GM12873 (cell line): ENCODE data around the gene SLC4A4.

Source experiments
- CTCF ChIP-seq: IDR thresholded peaks from 2 replicates; pipeline ENCODE4 v1.5.1; 2012; ENCODE audit warnings: low read depth, mild to moderate bottlenecking, moderate library complexity, low read length, control low read depth; ENCODE audit not compliant: insufficient read depth; ENCODE audit errors: missing control alignments

SLC4A4 gene

DNA sequence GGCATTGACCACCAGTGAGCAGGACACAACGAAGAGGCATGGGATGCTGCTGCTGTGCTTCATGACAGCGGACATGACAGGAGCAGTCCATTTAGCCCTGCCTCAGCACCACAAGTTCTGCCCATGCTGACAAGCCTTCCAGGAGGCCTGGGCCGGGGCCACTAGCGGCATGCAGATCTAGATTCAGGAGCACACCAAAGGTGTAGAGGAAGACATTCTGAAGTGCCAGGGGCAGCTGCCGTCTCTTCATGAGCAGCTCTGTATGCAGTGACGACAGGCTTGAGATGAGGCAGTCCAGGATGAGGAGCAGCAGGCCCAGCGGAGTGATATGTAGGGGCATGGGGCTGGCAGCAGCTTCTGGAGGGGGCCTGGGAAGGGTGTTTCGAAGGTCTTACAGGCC, 38.5 kb upstream of the SLC4A4 start:
- TF ChIP-seq CTCF, result no peak

- TF ChIP-seq CTCF, result no peak
These were observed 37.9 kb upstream of the SLC4A4 start for GRCh38 chr4:71300964-71301363.

GRCh38 chr4:71303287-71303686, 35.5 kb upstream of the SLC4A4 start:
- no peak for TF ChIP-seq CTCF

- TF ChIP-seq CTCF, result no peak
These were observed 35.0 kb upstream of the SLC4A4 start for GRCh38 chr4:71303850-71304249.

DNA sequence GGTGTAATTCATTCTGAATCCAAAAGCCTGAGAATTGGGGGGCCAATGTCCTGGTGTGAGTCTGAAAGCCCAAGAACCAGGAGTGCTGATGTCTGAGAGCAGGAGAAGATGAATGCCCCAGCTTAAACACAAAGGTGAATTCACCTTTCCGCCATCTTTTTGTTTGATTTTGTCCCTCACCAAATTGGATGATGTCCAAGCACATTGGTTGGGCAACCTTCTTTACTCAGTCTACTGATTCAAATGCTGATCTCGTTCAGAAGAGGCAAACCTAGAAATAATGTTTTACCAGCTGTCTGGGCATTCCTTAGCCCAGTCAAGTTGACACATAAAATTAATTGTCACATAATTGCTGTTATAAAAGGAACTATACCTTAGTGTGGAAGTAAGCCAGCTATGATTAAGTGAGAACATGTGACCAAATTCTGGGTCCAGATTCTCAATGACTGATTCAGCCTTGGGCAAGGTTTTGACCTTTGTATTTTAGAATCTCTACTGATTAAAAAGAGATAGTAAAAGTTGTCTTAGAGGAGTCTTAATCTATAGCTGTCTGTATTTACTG, 34.5 kb upstream of the SLC4A4 start:
- no peak for TF ChIP-seq CTCF

- no peak for TF ChIP-seq CTCF
These were observed 31.1 kb upstream of the SLC4A4 start for GRCh38 chr4:71307729-71308128.

- TF ChIP-seq CTCF, result no peak
These were observed 16.4 kb upstream of the SLC4A4 start for GRCh38 chr4:71322425-71322824.
